GM21526 (cell line): ENCODE data around the gene MRPL20.
"Not testable (repeated sequence)": the region's sequence is repeated elsewhere in the genome, so short reads cannot be mapped to it uniquely, and the experiment has no call there.

Experiments used
- ATAC-seq: cut with Tn5 transposase; IDR thresholded peaks from one replicate; pipeline ENCODE4 v1.9.1; 2021; ENCODE audit warnings: moderate library complexity; ENCODE audit not compliant: unreplicated experiment, low FRiP score

Gene MRPL20

DNA sequence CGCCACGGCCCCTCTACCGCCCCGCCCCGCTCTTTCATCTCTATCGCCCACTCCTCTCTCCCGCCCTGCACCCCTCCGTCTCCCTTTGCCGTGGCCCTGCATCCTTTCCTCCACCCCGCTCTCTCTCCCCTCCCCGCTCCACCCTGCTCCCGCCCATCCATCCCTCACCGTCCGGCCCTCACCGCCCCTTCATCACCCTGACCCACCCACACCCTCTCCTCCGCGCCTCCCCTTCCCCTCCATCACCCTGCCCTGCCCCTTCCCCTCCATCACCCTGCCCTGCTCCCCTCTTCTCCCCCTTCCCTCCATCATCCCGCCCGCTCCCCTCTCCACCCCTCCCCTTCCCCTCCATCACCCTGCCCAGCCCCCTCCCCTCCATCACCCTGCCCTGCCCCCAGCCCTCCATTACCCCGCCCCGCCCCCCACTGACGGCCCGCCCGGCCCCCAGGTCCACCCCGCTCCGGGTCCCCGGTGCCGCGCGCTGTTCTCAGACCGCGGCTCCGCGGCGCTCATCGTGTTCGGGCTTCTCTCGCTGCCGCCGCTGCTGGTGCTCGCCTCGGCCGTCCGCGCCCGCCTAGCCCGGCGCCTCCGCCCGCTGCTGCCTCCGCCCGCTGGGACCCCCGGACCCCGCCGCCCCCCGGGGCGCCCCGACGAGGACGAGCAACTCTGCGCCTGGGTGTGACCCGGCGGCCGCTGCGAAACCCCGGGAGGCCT is 20.2 kb upstream of the MRPL20 start:
- ATAC-seq = no peak

GRCh38 chr1:1426496-1427105 is 19.5 kb upstream of the MRPL20 start:
- no peak for ATAC-seq

DNA sequence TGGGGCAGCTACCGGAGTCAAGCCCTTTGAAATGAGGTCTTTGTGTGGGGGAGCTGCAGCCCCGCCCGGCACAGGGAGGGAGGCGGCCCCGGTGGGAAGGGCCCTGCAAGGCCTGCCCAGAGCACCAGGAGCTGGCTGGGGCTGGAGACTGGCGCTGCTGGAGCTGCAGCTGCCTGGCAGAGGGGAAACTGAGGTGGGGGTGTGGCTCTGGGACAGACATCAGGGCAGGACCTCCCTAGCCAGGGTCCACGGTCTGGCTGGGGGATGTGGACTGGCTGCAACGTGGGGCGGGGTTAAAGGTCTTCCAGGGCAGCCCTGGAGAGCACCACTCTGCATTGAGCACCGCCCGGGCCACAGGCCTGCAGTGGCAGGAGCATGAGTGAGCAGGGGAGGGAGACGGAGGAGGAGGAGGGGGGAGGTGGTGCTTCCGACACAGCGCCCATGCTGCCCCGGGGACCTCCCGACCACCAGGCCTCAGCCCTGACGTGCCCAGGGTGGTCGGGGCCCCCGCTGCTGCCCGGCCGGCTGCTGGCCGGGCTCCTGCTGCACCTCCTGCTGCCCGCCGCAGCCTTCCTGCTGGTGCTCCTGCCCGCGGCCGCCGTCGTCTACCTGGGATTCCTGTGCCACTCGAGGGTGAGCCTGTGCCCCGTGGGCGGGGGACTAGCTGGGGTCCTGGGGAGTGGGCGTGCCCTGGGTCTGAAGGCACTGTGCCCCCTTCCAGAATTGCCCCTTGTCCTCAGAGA is 18.8 kb upstream of the MRPL20 start:
- no peak for ATAC-seq

- ATAC-seq = no peak
These were observed 18.3 kb upstream of the MRPL20 start for GRCh38 chr1:1425426-1425752.

- ATAC-seq = no peak
These were observed 17.6 kb upstream of the MRPL20 start for GRCh38 chr1:1424707-1425106.

- no peak for ATAC-seq
These were observed 16.1 kb upstream of the MRPL20 start for GRCh38 chr1:1423245-1423597.

GRCh38 chr1:1422465-1423244 is 15.6 kb upstream of the MRPL20 start:
- ATAC-seq = no peak

GRCh38 chr1:1421907-1422464 is 14.9 kb upstream of the MRPL20 start:
- ATAC-seq = no peak

DNA sequence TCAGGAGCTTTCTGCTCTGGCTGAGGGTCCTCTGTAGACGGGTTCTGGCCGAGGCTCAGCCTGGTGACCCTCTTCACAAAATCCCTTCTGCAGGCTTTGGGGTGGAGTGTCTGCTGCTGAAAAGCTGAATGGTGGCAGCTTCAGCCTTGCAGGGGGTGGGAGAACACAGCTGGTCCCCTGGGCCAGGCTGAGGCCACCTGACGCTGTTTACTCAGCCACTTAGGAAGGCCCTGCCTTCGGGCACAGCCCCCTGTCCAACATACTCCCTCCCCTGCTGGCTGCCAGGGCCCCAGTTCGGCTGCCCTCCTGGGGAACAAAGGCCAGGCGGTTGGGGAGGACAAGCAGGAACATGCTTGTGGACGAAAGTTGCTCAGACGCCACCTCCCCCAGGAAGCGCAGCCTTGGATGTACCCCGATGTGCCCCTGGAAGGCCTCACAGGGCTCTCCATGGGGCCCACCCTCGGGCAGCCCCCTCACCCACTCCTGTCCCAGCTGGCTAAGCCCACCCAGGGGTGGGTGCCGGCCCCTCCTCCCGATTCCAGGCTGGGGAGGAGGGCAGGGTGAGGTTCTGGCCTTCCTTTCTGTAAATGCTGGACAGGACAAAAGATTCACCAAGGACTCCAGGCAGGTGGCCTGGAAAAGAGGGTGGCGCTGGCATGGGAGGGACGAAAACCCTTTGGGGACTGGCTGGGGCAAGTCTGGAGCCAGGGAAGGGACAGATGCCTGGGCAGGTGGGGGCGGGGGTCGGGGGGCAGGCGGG is 14.2 kb upstream of the MRPL20 start, which contains the start of gene ANKRD65:
ANKRD65 (minus strand) TSS at position 130 of the 760 bp plus-strand sequence. CDS start 271 bp downstream, outside the sequence.
- no peak for ATAC-seq

DNA sequence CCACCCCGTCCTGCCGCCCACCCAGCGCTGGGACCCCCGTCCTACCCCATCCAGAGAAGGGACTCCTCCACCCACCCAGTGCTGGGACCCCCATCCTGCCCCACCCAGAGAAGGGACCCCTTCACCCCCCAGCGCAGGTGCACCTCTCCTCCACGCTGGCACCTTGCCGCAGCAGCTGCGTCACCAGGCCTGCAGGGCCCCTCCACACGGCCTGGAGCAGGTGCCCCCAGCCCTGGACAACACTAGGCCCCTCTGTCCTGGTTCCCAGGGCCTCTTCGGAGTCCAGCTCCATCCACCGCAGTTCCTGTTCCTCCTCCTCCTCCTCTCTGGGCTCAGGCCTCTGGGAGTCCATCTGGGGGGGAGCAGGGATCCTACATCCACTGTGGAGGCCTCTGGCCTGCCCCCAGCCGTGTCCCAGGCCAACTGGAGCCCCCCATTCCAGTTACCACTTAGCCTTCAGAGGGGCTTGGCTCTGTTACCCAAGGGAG is 13.6 kb upstream of the MRPL20 start:
- ATAC-seq = no peak

DNA sequence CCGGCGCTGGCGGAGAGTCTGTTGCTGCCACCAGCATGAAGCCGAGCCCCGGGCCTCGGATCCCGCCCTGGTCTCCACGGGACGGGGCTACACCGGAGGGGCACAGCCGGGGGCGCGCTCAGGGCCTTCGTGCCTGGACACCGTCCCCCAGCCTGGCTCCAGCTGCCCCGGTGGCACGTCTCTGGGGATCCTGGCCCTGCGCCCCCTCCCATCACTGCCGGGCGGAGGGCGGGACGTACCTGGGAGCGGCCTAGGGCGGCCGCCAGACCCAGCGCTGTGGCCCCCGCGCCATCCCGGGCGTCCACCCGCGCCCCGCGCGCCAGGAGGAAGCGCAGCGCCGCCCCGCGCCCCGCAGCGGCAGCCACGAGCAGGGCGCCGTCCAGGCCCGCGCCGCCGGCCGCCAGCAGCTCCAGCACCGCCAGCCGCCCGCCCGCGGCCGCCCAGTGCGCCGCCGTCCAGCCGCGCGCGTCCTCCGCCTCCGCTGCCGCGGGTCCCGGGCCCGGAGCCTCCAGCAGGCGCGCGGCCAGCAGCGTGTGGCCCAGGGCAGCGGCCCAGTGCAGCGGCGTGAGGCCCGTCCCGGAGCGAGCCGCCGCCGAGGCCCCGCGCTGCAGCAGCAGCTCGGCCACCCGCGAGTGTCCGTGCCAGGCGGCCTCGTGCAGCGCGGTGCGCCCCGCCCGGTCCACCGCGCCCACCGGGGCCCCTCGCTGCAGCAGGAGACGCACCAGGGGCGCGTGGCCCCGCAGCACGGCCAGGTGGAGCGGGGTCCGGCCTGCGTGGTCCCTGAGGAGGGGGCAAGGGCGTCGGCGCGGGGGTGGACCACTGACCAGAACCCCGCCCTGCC is 12.9 kb upstream of the MRPL20 start:
- ATAC-seq = no peak

GRCh38 chr1:1419363-1419812 is 12.3 kb upstream of the MRPL20 start:
- ATAC-seq = no peak

GRCh38 chr1:1418464-1419362 is 11.6 kb upstream of the MRPL20 start:
- no peak for ATAC-seq

- not testable (repeated sequence) for ATAC-seq
These were observed 10.9 kb upstream of the MRPL20 start for GRCh38 chr1:1417825-1418463.

- not testable (repeated sequence) for ATAC-seq
These were observed 10.3 kb upstream of the MRPL20 start for GRCh38 chr1:1417396-1417795.

DNA sequence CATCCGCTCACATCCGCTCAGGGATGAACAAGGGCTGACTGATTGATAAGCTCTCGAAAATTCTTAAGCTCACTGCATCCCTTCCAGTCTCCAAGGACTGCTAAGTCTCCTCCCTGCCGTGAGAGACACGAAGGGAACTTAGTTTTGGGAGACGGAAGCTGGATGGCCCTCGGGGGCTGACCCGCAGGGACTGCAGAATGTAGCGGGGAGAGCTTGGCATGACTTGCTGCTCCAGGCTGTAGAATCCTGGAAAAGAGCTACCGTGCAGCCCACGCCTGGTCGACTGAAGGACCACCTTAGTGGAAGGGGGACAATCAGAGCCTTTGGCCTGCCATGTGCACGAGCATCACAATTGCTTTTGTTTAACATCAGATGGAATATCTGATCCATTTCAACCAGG is 8.7 kb upstream of the MRPL20 start:
- ATAC-seq = no peak

DNA sequence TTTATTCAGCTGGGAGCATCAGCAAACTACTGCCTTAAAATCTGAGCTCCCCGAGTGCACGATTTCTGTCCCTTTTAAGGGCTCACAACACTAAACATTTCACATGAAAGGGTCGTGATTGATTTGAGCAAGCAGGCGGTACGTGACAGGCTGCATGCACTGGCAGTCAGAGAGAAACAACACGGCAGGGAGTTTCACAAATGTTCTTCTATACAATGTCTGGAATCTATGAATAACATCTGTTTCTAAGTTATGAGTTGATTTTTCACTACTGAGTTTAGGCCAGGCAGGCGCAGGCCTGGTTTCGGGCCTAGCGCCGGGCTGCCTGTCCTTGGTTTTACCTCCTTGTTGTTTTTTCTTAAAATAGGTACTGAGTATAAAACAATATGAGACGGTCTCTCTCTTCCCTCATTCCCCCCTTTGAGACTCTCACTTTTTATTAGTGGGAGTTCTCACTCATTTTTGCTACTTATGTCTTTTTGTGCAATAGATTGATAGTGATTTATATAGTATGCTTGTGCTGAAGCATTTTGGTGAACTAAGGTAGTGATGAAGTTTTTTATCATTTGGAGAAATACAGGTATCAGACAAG is 5.3 kb upstream of the MRPL20 start:
- not testable (repeated sequence) for ATAC-seq
